Tibial nerve (tissue), 4 donors: ENCODE data around the gene CTNNA2.

ENCODE experiments used
- EP300 ChIP-seq, 2 donors: sonication (generic); formaldehyde crosslinking; IDR thresholded peaks; one replicate each; pipeline ENCODE4 v1.6.1; 2017; ENCODE audit warnings: antibody characterized with exemption in 2 of 2, mild to moderate bottlenecking in 1 of 2
- POLR2A ChIP-seq, 2 donors: fragments of 450-650 bp; IDR thresholded peaks; one replicate each; pipeline ENCODE4 v1.6.1; 2017; ENCODE audit warnings: antibody characterized with exemption in 2 of 2, mild to moderate bottlenecking in 2 of 2, moderate library complexity in 2 of 2
- TF ChIP-seq, protein P1 (sequence below), 5 experiments: fragments of 200-600 bp in 3 of 5; fragments of 450-650 bp in 2 of 5; sonication (generic) in 3 of 5; IDR thresholded peaks; one replicate each; pipeline ENCODE4 v1.5.1; 2016 to 2019; ENCODE audit warnings: antibody characterized with exemption in 5 of 5, mild to moderate bottlenecking in 3 of 5, moderate library complexity in 2 of 5

DNA sequence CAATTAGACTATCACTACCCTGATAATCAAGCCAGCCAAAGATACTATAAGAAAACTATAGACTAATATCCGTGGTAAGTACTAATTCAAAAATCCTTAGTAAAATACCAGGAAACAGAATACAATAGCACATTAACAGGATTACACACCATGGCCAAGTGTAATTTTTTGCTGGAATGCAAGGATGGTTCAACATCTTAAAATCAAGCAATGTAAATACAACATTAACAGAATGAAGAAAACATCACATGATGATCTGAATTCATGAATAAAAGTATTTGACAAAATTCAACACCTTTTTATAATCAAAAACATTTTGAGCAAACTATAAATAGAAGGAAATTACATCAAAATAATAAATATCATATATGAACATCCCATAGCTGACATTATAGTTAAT is 1142.4 kb downstream of the CTNNA2 start:
- TF ChIP-seq, protein P1, sequence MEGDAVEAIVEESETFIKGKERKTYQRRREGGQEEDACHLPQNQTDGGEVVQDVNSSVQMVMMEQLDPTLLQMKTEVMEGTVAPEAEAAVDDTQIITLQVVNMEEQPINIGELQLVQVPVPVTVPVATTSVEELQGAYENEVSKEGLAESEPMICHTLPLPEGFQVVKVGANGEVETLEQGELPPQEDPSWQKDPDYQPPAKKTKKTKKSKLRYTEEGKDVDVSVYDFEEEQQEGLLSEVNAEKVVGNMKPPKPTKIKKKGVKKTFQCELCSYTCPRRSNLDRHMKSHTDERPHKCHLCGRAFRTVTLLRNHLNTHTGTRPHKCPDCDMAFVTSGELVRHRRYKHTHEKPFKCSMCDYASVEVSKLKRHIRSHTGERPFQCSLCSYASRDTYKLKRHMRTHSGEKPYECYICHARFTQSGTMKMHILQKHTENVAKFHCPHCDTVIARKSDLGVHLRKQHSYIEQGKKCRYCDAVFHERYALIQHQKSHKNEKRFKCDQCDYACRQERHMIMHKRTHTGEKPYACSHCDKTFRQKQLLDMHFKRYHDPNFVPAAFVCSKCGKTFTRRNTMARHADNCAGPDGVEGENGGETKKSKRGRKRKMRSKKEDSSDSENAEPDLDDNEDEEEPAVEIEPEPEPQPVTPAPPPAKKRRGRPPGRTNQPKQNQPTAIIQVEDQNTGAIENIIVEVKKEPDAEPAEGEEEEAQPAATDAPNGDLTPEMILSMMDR (IDR thresholded peaks at IDR 0.05), result no peak
- TF ChIP-seq POLR2A (IDR thresholded peaks at IDR 0.05), result no peak
- TF ChIP-seq EP300 (IDR thresholded peaks at IDR 0.05), result no peak
